Caco-2 (cell line): Measurements from ENCODE around the gene ERICH2. TPM values are rescaled to one million over a fixed set of nuclear protein-coding genes. Genes with fewer than 3 reads are reported as not detected.

Source experiments
- BruUV-seq: library from RNA; stranded (reverse); fragments of 400-500 nt; replicated peaks from 2 replicates; lab custom pipeline; 2021; lab: Mats Ljungman, UMichigan
- CTCF ChIA-PET: fragments of 300-600 bp; sonication (Branson Sonifier 250); formaldehyde crosslinking; loops from one replicate; lab custom pipeline; 2022; ENCODE audit warnings: antibody characterized with exemption; lab: Charles Lee
- POLR2A ChIA-PET: fragments of 300-600 bp; sonication (Branson Sonifier 250); formaldehyde crosslinking; loops from one replicate; lab custom pipeline; 2022; ENCODE audit warnings: antibody characterized with exemption; lab: Charles Lee
- DNase-seq, 2 experiments: peaks; one replicate each; pipeline versions ENCODE4 v3.0.0 to v3.0.0-alpha.2; 2020 to 2022
- H3K27me3 ChIP-seq: replicated peaks from 2 replicates; pipeline ENCODE4 v1.6.0; 2011; ENCODE audit warnings: low read length; ENCODE audit not compliant: control insufficient read depth, insufficient read depth
- H3K36me3 ChIP-seq: 2 replicates; pipeline ENCODE4 v1.5.1; 2011; ENCODE audit warnings: low read length; ENCODE audit not compliant: control insufficient read depth, insufficient read depth
- H3K4me1 ChIP-seq: fragments of 250-450 bp; sonication (Bioruptor Pico); 2 replicates; pipeline ENCODE4 v1.5.1; 2020; ENCODE audit warnings: mild to moderate bottlenecking
- H3K4me3 ChIP-seq: 2 replicates; pipeline ENCODE4 v1.5.1; 2011; ENCODE audit warnings: low read depth, mild to moderate bottlenecking, control low read depth, low read length
- H3K9me3 ChIP-seq: fragments of 250-450 bp; sonication (Bioruptor Pico); 2 replicates; pipeline ENCODE4 v1.5.1; 2020; ENCODE audit warnings: mild to moderate bottlenecking, moderate library complexity
- H3K27ac Mint-ChIP-seq: one replicate; pipeline ENCODE4 v1.8.0; 2022; ENCODE audit warnings: mixed read lengths; ENCODE audit not compliant: unreplicated experiment
- H3K27me3 Mint-ChIP-seq: one replicate; pipeline ENCODE4 v1.8.0; 2022; ENCODE audit warnings: mixed read lengths; ENCODE audit not compliant: insufficient read depth, unreplicated experiment
- H3K36me3 Mint-ChIP-seq: one replicate; pipeline ENCODE4 v1.8.0; 2022; ENCODE audit warnings: mild to moderate bottlenecking, mixed read lengths; ENCODE audit not compliant: insufficient read depth, unreplicated experiment
- H3K4me1 Mint-ChIP-seq: one replicate; pipeline ENCODE4 v1.8.0; 2022; ENCODE audit warnings: low read depth, mixed read lengths; ENCODE audit not compliant: unreplicated experiment
- H3K4me3 Mint-ChIP-seq: one replicate; pipeline ENCODE4 v1.8.0; 2022; ENCODE audit warnings: mild to moderate bottlenecking, moderate library complexity, mixed read lengths; ENCODE audit not compliant: unreplicated experiment
- H3K9me3 Mint-ChIP-seq: one replicate; pipeline ENCODE4 v1.8.0; 2022; ENCODE audit warnings: mixed read lengths; ENCODE audit not compliant: unreplicated experiment
- intact Hi-C: fragments of 100-400 bp; cut with micrococcal nuclease; formaldehyde crosslinking; loops from one replicate; pipeline ENCODE4 v1.10.0; 2022; ENCODE audit not compliant: unreplicated experiment
- total RNA-seq: library from RNA; stranded (reverse); gene quantifications from 2 replicates; pipeline ENCODE4 v1.2.3, GENCODE V29; 2022
- TF ChIP-seq, protein P1 (sequence below), 2 experiments: fragments of 200-600 bp in 1 of 2; IDR thresholded peaks; 1 replicate in 1 of 2; 2 replicates in 1 of 2; pipeline versions ENCODE4 v1.5.1 to v1.8.0; 2011 to 2022; ENCODE audit warnings: antibody characterized with exemption in 1 of 2, control low read depth in 1 of 2, inconsistent platforms in 1 of 2, low read depth in 1 of 2, low read length in 1 of 2, mild to moderate bottlenecking in 1 of 2, moderate library complexity in 1 of 2; ENCODE audit not compliant: insufficient read depth in 1 of 2, severe bottlenecking in 1 of 2, unreplicated experiment in 1 of 2

Gene ERICH2
- total RNA-seq, 1 experiment from 2014 or later: 3.1 TPM

DNA sequence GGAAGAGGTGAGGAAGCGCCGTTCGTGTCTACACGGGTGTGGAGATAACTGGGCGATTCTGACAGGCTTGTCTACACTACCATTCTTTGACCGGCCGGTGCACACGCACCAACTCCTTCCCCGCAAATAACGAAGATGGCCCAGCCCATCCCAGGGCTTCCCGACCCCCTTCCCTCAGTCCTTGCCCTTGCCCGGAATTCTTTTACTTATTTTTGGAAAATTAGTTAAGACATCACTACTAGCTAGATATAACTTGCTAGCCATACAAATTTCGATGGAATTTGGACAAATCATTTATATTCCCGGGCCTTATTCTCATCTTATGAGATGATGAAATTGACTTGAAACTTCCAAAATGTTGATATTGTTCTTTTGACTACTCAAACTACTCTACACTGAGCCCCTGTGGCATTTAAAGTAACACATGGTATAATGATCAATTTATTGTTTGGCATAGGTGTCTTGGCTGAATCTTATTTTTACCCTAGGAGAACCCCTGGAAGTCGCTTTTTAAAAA lies 1.3 kb downstream of the ERICH2 start:
- Mint-ChIP-seq H3K4me3 (peak overlapping the region; percentile 93), H3K4me1 (peaks cover 19% of the 10 kb centered on the region), H3K9me3 (no peaks in the 10 kb centered on the region), H3K27ac (peak overlapping the region; percentile 97), H3K27me3 (no peaks in the 10 kb centered on the region), H3K36me3 (peaks cover 20% of the 10 kb centered on the region)
- intact Hi-C loops: loop anchor here (2.0 kb wide), 1 partner anchor 33 kb away; no protein-coding TSS in a partner anchor
- no peak for DNase-seq
- Histone ChIP-seq H3K27me3 (no peaks in the 10 kb centered on the region), H3K9me3 (no peaks in the 10 kb centered on the region), H3K36me3 (no peaks in the 10 kb centered on the region; the same call in 1 of the 2 replicates), H3K4me3 (peak overlapping the region; percentile 80), H3K4me1 (peaks cover 30% of the 10 kb centered on the region)
- TF ChIP-seq, protein P1, sequence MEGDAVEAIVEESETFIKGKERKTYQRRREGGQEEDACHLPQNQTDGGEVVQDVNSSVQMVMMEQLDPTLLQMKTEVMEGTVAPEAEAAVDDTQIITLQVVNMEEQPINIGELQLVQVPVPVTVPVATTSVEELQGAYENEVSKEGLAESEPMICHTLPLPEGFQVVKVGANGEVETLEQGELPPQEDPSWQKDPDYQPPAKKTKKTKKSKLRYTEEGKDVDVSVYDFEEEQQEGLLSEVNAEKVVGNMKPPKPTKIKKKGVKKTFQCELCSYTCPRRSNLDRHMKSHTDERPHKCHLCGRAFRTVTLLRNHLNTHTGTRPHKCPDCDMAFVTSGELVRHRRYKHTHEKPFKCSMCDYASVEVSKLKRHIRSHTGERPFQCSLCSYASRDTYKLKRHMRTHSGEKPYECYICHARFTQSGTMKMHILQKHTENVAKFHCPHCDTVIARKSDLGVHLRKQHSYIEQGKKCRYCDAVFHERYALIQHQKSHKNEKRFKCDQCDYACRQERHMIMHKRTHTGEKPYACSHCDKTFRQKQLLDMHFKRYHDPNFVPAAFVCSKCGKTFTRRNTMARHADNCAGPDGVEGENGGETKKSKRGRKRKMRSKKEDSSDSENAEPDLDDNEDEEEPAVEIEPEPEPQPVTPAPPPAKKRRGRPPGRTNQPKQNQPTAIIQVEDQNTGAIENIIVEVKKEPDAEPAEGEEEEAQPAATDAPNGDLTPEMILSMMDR (IDR thresholded peaks at IDR 0.05; ENCODE audit: insufficient read depth in 1 of 2, low read depth in 1 of 2, low read length in 1 of 2, severe bottlenecking in 1 of 2, unreplicated experiment in 1 of 2): no peak
- CTCF ChIA-PET: no interaction called here
- POLR2A ChIA-PET: interaction anchor here (1.1 kb wide), 1 partner anchor 158 kb away, joined by 3 read pairs; the partner anchor contains the start of gene GORASP2
- BruUV-seq: no TSS peak

DNA sequence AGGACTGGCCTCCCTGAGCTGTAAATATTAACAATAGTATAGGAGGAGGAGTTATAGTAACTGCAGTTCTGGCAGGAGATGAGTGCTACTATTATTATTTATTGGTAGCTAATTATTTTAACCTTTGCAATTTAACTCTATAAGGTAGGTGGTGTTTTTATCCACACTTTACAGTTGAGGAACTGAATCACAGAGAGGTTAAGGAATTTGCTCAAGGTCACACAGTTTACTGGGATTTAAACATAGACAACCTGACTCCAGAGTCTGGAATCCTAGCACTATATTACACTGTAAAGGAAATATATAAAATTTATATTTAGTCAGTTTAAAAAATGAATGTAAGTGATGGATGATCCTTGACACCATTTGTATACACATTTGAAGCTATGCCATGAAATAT lies 2.1 kb downstream of the ERICH2 start:
- H3K27ac Mint-ChIP-seq: peak overlapping the region; percentile 97
- CTCF ChIA-PET: no interaction called here
- no TSS peak for BruUV-seq

DNA sequence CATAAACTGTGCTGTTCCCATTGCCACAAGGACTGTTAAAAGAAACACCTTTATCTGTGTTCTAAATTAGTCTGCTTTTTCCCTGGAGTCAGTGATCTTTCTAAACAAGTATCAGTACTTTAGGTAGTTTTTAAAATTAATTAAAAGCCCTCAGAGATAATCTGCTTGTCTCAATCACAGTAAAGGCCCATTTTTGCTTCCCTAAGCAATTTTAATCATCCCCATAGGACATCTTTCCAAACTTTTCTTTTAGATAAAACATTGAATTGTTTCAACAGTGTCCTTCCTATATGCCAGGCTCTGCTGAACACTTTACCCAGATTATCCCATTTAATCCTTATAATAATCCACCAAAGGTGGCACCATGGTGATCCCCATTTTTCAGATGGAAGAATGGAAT lies 3.9 kb downstream of the ERICH2 start:
- H3K27me3 ChIP-seq: no peaks in the 10 kb centered on the region
- no peak overlapping the region for H3K4me3 ChIP-seq
- CTCF ChIA-PET: no interaction called here
- H3K9me3 ChIP-seq: no peaks in the 10 kb centered on the region
- Mint-ChIP-seq H3K4me1 (peaks cover 11% of the 10 kb centered on the region), H3K9me3 (no peaks in the 10 kb centered on the region), H3K27me3 (no peaks in the 10 kb centered on the region), H3K4me3 (no peak overlapping the region), H3K27ac (no peak overlapping the region), H3K36me3 (peaks cover 14% of the 10 kb centered on the region)
- POLR2A ChIA-PET: no interaction called here
- BruUV-seq: no TSS peak
- DNase-seq: no peak
- no peaks in the 10 kb centered on the region; the same call in 1 of the 2 replicates for H3K36me3 ChIP-seq
- intact Hi-C loops: no loop called here
- TF ChIP-seq, protein P1 (IDR thresholded peaks at IDR 0.05; ENCODE audit: insufficient read depth in 1 of 2, low read depth in 1 of 2, low read length in 1 of 2, severe bottlenecking in 1 of 2, unreplicated experiment in 1 of 2): no peak
- peaks cover 13% of the 10 kb centered on the region; the same call in 1 of the 2 replicates for H3K4me1 ChIP-seq

More for the DNA sequence above, 2.1 kb downstream of the ERICH2 start:
- H3K27me3 Mint-ChIP-seq: no peaks in the 10 kb centered on the region
- H3K4me3 Mint-ChIP-seq: peak overlapping the region; percentile 93
- DNase-seq: no peak
- Histone ChIP-seq H3K27me3 (no peaks in the 10 kb centered on the region), H3K4me3 (peak overlapping the region; percentile 6), H3K36me3 (no peaks in the 10 kb centered on the region; the same call in 1 of the 2 replicates), H3K9me3 (no peaks in the 10 kb centered on the region), H3K4me1 (peaks cover 22% of the 10 kb centered on the region)
- H3K36me3 Mint-ChIP-seq: peaks cover 20% of the 10 kb centered on the region
- TF ChIP-seq, protein P1 (IDR thresholded peaks at IDR 0.05; ENCODE audit: insufficient read depth in 1 of 2, low read depth in 1 of 2, low read length in 1 of 2, severe bottlenecking in 1 of 2, unreplicated experiment in 1 of 2): no peak
- intact Hi-C loops: no loop called here
- H3K9me3 Mint-ChIP-seq: no peaks in the 10 kb centered on the region
- peaks cover 19% of the 10 kb centered on the region for H3K4me1 Mint-ChIP-seq
- POLR2A ChIA-PET: no interaction called here
